AG09309 (cell line): ENCODE results near the gene LORICRIN.

Experiments used
- DNase-seq: peaks from one replicate; pipeline ENCODE4 v3.0.0-alpha.2; 2010; ENCODE audit warnings: low read depth
- H3K4me3 ChIP-seq: 2 replicates; pipeline ENCODE4 v1.5.1; 2011; ENCODE audit warnings: mild to moderate bottlenecking, low read depth, low read length, moderate library complexity; ENCODE audit not compliant: control insufficient read depth
- CTCF ChIP-seq: IDR thresholded peaks from 2 replicates; pipeline ENCODE4 v1.5.1; 2011; ENCODE audit warnings: mild to moderate bottlenecking, low read depth, low read length, inconsistent platforms; ENCODE audit not compliant: insufficient read depth, control insufficient read depth; ENCODE audit errors: missing control alignments

The LORICRIN gene

DNA sequence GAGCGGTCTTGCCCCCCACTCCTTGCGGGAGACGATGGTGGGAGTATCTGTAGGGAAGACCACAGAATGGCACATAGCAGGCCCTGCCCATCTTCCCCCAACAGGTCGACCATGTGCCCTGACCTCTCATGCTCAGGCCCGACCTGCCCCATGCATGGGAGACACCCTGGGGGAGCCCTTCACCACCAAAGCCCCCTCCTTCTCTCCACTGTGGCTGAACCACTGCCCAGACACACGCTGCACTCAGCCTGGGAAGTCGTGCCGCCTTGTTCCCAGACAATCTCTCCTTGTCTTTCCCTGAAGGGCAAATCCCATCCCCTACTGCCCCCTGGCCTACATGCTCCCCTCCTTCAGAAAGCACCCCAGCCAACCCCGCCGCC lies 47.7 kb downstream of the LORICRIN start:
- no peak overlapping the region for H3K4me3 ChIP-seq
- DNase-seq = no peak
- no peak for TF ChIP-seq CTCF

DNA sequence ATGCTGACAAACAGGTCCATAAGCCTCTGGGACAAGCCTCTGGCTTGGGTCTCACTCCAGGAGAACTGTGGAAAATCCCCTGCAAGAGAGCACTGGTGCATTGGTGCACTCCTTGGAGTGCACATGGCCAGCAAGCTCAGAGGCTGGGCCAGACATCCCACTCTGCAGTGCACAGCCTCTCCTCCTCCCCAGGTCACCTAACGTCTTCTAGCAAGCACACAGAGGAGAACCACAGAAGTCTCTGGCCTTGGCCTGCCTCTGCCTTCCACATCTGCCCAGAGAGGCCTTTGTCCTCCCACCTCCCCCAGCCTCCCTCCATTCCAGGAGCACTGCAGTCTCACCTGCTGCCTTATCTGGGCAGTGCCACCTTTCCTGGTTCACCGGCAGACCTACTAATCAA lies 49.1 kb downstream of the LORICRIN start:
- no peak for TF ChIP-seq CTCF
- no peak overlapping the region for H3K4me3 ChIP-seq
- DNase-seq = no peak

DNA sequence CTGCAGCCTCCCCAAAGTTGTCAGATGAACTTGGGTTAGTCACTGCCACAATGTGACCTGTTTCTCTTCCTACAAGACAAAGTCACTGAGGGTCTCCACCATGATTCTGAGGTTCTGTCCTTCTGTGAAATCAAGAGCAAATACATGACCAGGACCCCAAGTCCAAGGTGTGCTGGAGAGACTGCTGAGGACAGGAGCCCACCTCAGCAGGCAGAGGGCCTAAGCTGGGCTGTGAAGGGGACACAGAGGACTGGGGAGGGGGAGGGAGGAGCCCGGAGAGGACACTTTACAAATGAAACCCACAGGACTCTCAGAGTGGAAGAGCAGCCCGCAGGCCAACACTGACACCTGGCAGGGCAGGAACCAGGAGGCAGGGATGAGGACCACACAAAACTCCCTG lies 50.0 kb downstream of the LORICRIN start:
- no peak overlapping the region for H3K4me3 ChIP-seq
- no peak for TF ChIP-seq CTCF
- no peak for DNase-seq

- no peak for DNase-seq
- H3K4me3 ChIP-seq = no peak overlapping the region
- TF ChIP-seq CTCF = no peak
Measured at GRCh38 chr1:153310526-153310925, 51.0 kb downstream of the LORICRIN start.
